Neuronal stem cell (in vitro differentiated cells): ENCODE measurements around the gene TRAF2.

Source experiments
- DNase-seq: peaks from one replicate; pipeline ENCODE4 v3.0.0-alpha.2; 2013; ENCODE audit warnings: low spot score
- H2AFZ ChIP-seq: one replicate; pipeline ENCODE4 v1.6.1; 2013; ENCODE audit warnings: mild to moderate bottlenecking, low read length, inconsistent platforms
- H2AK5ac ChIP-seq: 2 replicates; pipeline ENCODE4 v1.6.1; 2013; ENCODE audit warnings: low read depth, mild to moderate bottlenecking, inconsistent platforms, low read length, moderate library complexity, mixed read lengths
- H2BK120ac ChIP-seq: 2 replicates; pipeline ENCODE4 v1.6.1; 2013; ENCODE audit warnings: low read depth, mild to moderate bottlenecking, inconsistent platforms, low read length, moderate library complexity, mixed read lengths
- H2BK12ac ChIP-seq: one replicate; pipeline ENCODE4 v1.6.1; 2013; ENCODE audit warnings: low read length, inconsistent platforms
- H2BK15ac ChIP-seq: 2 replicates; pipeline ENCODE4 v1.6.1; 2013; ENCODE audit warnings: mild to moderate bottlenecking, low read length, inconsistent platforms, mixed read lengths
- H2BK5ac ChIP-seq: one replicate; pipeline ENCODE4 v1.6.1; 2013; ENCODE audit warnings: inconsistent platforms, mild to moderate bottlenecking, low read length, moderate library complexity
- H3K14ac ChIP-seq: one replicate; pipeline ENCODE4 v1.6.1; 2013; ENCODE audit warnings: low read length, inconsistent platforms
- H3K18ac ChIP-seq: 2 replicates; pipeline ENCODE4 v1.6.1; 2013; ENCODE audit warnings: low read length, inconsistent platforms
- H3K23ac ChIP-seq: 2 replicates; pipeline ENCODE4 v1.6.1; 2013; ENCODE audit warnings: low read depth, mild to moderate bottlenecking, mixed read lengths, low read length, inconsistent platforms; ENCODE audit not compliant: poor library complexity
- H3K27ac ChIP-seq: replicated peaks from 3 replicates; pipeline ENCODE4 v1.5.1; 2013; ENCODE audit warnings: low read length, inconsistent platforms
- H3K27me3 ChIP-seq, 3 experiments: 2 replicates each; pipeline ENCODE4 v1.6.1; 2013; ENCODE audit warnings: low read length in 3 of 3, mild to moderate bottlenecking in 2 of 3, inconsistent platforms in 1 of 3, low read depth in 1 of 3, mixed read lengths in 1 of 3, moderate library complexity in 1 of 3; ENCODE audit not compliant: control insufficient read depth in 3 of 3, insufficient read depth in 3 of 3
- H3K36me3 ChIP-seq, 2 donors: replicated peaks in 1 of 2; 2 replicates each; pipeline ENCODE4 v1.6.1; 2013; ENCODE audit warnings: low read length in 2 of 2; ENCODE audit not compliant: control insufficient read depth in 2 of 2, insufficient read depth in 2 of 2
- H3K4ac ChIP-seq: 2 replicates; pipeline ENCODE4 v1.6.1; 2013; ENCODE audit warnings: inconsistent platforms, mild to moderate bottlenecking, low read length, moderate library complexity
- H3K4me1 ChIP-seq, 2 donors: 1 replicate in 1 of 2; 2 replicates in 1 of 2; pipeline ENCODE4 v1.6.1; 2013; ENCODE audit warnings: low read length in 2 of 2, low read depth in 1 of 2; ENCODE audit not compliant: control insufficient read depth in 2 of 2, insufficient read depth in 1 of 2
- H3K4me2 ChIP-seq: one replicate; pipeline ENCODE4 v1.6.1; 2013; ENCODE audit warnings: mild to moderate bottlenecking, low read length, inconsistent platforms; ENCODE audit not compliant: insufficient read depth, poor library complexity, severe bottlenecking
- H3K4me3 ChIP-seq, 2 donors: 2 replicates each; pipeline ENCODE4 v1.5.1; 2013; ENCODE audit warnings: low read length in 2 of 2, mild to moderate bottlenecking in 2 of 2, inconsistent platforms in 1 of 2, moderate library complexity in 1 of 2
- H3K79me1 ChIP-seq: one replicate; pipeline ENCODE4 v1.6.1; 2013; ENCODE audit warnings: low read depth, mild to moderate bottlenecking, inconsistent platforms, low read length, moderate library complexity
- H3K9ac ChIP-seq: one replicate; pipeline ENCODE4 v1.6.1; 2013; ENCODE audit warnings: mild to moderate bottlenecking, low read depth, low read length, inconsistent platforms; ENCODE audit not compliant: poor library complexity
- H3K9me3 ChIP-seq, 2 donors: replicated peaks in 1 of 2; 2 replicates each; pipeline versions ENCODE3 to v1.6.1; 2013; ENCODE audit warnings: low read length in 2 of 2, mild to moderate bottlenecking in 2 of 2, inconsistent platforms in 1 of 2, low read depth in 1 of 2, mixed read lengths in 1 of 2, moderate library complexity in 1 of 2; ENCODE audit not compliant: control insufficient read depth in 2 of 2, insufficient read depth in 1 of 2
- H4K8ac ChIP-seq: one replicate; pipeline ENCODE4 v1.6.1; 2013; ENCODE audit warnings: low read depth, mild to moderate bottlenecking, inconsistent platforms, low read length, moderate library complexity
- H4K91ac ChIP-seq: one replicate; pipeline ENCODE4 v1.6.1; 2013; ENCODE audit warnings: low read length, low read depth, mild to moderate bottlenecking, inconsistent platforms; ENCODE audit not compliant: poor library complexity
- WGBS, 2 donors: extraction: QIAGEN DNeasy Blood & Tissue Kit; methylation state at CpG; one replicate each; pipeline ENCODE4 v1.1.7; 2013; ENCODE audit warnings: missing lambda C conversion rate in 2 of 2, mixed read lengths in 1 of 2; ENCODE audit not compliant: insufficient read length in 2 of 2, insufficient replicate concordance in 1 of 2; ENCODE audit errors: extremely low coverage in 2 of 2; 5-methylcytosine and 5-hydroxymethylcytosine counted together

Gene TRAF2

GRCh38 chr9:136942112-136942880 is 56.0 kb downstream of the TRAF2 start:
- Histone ChIP-seq H3K23ac (peak overlapping the region; percentile 65), H4K8ac (peak overlapping the region; percentile 92), H2BK12ac (no peak overlapping the region), H3K4me2 (peak overlapping the region; percentile 25), H3K14ac (no peak overlapping the region), H2BK120ac (no peak overlapping the region), H2AFZ (no peak overlapping the region), H3K27me3 (no peaks in the 10 kb centered on the region), H3K4me1 (peaks cover 8% of the 10 kb centered on the region in 2 donors), H2BK15ac (no peak overlapping the region), H2BK5ac (peak overlapping the region; percentile 75), H3K79me1 (peaks cover 26% of the 10 kb centered on the region), H3K4ac (no peak overlapping the region), H4K91ac (no peak overlapping the region), H3K9me3 (peaks cover 0 to 3% of the 10 kb centered on the region in 2 donors), H3K4me3 (peak overlapping the region in 1 of 2 donors; percentile 92), H2AK5ac (no peak overlapping the region), H3K27ac (no peak overlapping the region), H3K36me3 (peaks cover 42 to 53% of the 10 kb centered on the region in 2 donors), H3K18ac (no peak overlapping the region), H3K9ac (peak overlapping the region; percentile 70)
- no CpG with 5 or more reads among the region's 60 CpGs for WGBS, 2 donors
- DNase-seq: no peak

- H3K4me3 ChIP-seq: peak overlapping the region in 1 of 2 donors; percentile 92
- no peak overlapping the region for H2BK12ac ChIP-seq
- peaks cover 21% of the 10 kb centered on the region for H3K79me1 ChIP-seq
- no peak overlapping the region for H3K27ac ChIP-seq
- whole genome bisulfite sequencing, 2 donors: no CpG with 5 or more reads among the region's 16 CpGs
- peaks cover 8% of the 10 kb centered on the region in 2 donors for H3K4me1 ChIP-seq
- H3K27me3 ChIP-seq: no peaks in the 10 kb centered on the region
- no peak overlapping the region for H3K14ac ChIP-seq
- H3K23ac ChIP-seq: peak overlapping the region; percentile 97
- H2AK5ac ChIP-seq: peak overlapping the region; percentile 37
- peak overlapping the region; percentile 92 for H4K8ac ChIP-seq
- H2BK15ac ChIP-seq: no peak overlapping the region
- H2BK5ac ChIP-seq: peak overlapping the region; percentile 75
- peaks cover 37 to 47% of the 10 kb centered on the region in 2 donors for H3K36me3 ChIP-seq
- no peak for DNase-seq
- H3K4me2 ChIP-seq: no peak overlapping the region
- peak overlapping the region; percentile 70 for H3K9ac ChIP-seq
- H3K4ac ChIP-seq: no peak overlapping the region
- H2AFZ ChIP-seq: no peak overlapping the region
- H2BK120ac ChIP-seq: no peak overlapping the region
- H3K18ac ChIP-seq: no peak overlapping the region
- H3K9me3 ChIP-seq: peaks cover 0 to 2% of the 10 kb centered on the region in 2 donors
- H4K91ac ChIP-seq: no peak overlapping the region
Observed at GRCh38 chr9:136942881-136943230, 56.5 kb downstream of the TRAF2 start.

GRCh38 chr9:136943291-136944211 is 57.2 kb downstream of the TRAF2 start:
- H3K4me3 ChIP-seq: peak overlapping the region; percentile 92 to 96
- H3K4me2 ChIP-seq: peak overlapping the region; percentile 91
- no CpG with 5 or more reads among the region's 61 CpGs for whole genome bisulfite sequencing, 2 donors
- H3K9me3 ChIP-seq: peaks cover 0 to 2% of the 10 kb centered on the region in 2 donors
- no peak overlapping the region for H2BK120ac ChIP-seq
- peaks cover 35 to 46% of the 10 kb centered on the region in 2 donors for H3K36me3 ChIP-seq
- peak overlapping the region; percentile 84 for H2AK5ac ChIP-seq
- H2BK5ac ChIP-seq: peak overlapping the region; percentile 87
- H4K8ac ChIP-seq: peak overlapping the region; percentile 43
- peak overlapping the region; percentile 84 for H2AFZ ChIP-seq
- H3K18ac ChIP-seq: peak overlapping the region; percentile 97
- peak overlapping the region; percentile 97 for H3K9ac ChIP-seq
- DNase-seq: no peak
- no peaks in the 10 kb centered on the region for H3K27me3 ChIP-seq
- peak overlapping the region; percentile 72 for H3K27ac ChIP-seq
- H3K4me1 ChIP-seq: peaks cover 8% of the 10 kb centered on the region in 2 donors
- no peak overlapping the region for H3K4ac ChIP-seq
- peak overlapping the region; percentile 84 for H3K14ac ChIP-seq
- peaks cover 20% of the 10 kb centered on the region for H3K79me1 ChIP-seq
- H3K23ac ChIP-seq: peak overlapping the region; percentile 97
- no peak overlapping the region for H4K91ac ChIP-seq
- peak overlapping the region; percentile 41 for H2BK12ac ChIP-seq
- no peak overlapping the region for H2BK15ac ChIP-seq

GRCh38 chr9:136944212-136944518 is 57.8 kb downstream of the TRAF2 start:
- Histone ChIP-seq H2BK15ac (no peak overlapping the region), H3K27me3 (no peaks in the 10 kb centered on the region), H3K9ac (peak overlapping the region; percentile 97), H3K23ac (peak overlapping the region; percentile 97), H3K79me1 (peaks cover 20% of the 10 kb centered on the region), H3K36me3 (peaks cover 34 to 43% of the 10 kb centered on the region in 2 donors), H3K14ac (peak overlapping the region; percentile 82), H3K9me3 (peaks cover 0 to 2% of the 10 kb centered on the region in 2 donors), H2AFZ (peak overlapping the region; percentile 84), H4K91ac (no peak overlapping the region), H2BK5ac (peak overlapping the region; percentile 87), H3K4me3 (peak overlapping the region; percentile 92 to 96), H2BK120ac (no peak overlapping the region), H4K8ac (peak overlapping the region; percentile 17), H3K18ac (peak overlapping the region; percentile 97), H2AK5ac (peak overlapping the region; percentile 84), H3K27ac (peak overlapping the region; percentile 72), H3K4me1 (peaks cover 9% of the 10 kb centered on the region in 2 donors), H2BK12ac (no peak overlapping the region), H3K4me2 (peak overlapping the region; percentile 91), H3K4ac (no peak overlapping the region)
- no CpG with 5 or more reads among the region's 45 CpGs for WGBS, 2 donors
- DNase-seq: no peak
